ENCODE results near the gene GRM1.

DNA sequence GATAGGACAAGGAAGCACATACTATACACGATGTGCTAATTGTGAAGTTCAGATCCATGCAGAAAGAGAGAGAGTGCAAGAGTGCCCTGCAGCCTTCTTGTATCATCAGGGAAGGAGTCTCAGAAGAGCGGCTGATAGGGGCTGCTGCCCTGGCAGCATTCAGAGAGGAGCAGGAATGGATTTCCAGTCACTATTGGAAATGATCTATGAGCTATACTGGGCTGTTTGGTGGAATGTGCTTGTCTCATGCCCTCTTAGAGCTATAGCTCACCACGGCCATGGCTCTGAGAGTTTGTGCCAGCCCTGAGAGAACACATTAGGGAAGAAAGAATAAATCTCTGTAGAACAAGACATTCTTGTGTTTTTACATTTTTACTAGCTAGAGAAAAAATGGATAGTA is 302.2 kb downstream of the GRM1 start:
- TF ChIP-seq, protein P1, sequence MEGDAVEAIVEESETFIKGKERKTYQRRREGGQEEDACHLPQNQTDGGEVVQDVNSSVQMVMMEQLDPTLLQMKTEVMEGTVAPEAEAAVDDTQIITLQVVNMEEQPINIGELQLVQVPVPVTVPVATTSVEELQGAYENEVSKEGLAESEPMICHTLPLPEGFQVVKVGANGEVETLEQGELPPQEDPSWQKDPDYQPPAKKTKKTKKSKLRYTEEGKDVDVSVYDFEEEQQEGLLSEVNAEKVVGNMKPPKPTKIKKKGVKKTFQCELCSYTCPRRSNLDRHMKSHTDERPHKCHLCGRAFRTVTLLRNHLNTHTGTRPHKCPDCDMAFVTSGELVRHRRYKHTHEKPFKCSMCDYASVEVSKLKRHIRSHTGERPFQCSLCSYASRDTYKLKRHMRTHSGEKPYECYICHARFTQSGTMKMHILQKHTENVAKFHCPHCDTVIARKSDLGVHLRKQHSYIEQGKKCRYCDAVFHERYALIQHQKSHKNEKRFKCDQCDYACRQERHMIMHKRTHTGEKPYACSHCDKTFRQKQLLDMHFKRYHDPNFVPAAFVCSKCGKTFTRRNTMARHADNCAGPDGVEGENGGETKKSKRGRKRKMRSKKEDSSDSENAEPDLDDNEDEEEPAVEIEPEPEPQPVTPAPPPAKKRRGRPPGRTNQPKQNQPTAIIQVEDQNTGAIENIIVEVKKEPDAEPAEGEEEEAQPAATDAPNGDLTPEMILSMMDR (IDR thresholded peaks at IDR 0.05), result no peak
- TF ChIP-seq EP300 (IDR thresholded peaks at IDR 0.05), result no peak
